Colonic mucosa (tissue), 4 donors: ENCODE measurements around the gene FGFR3. TPM values are rescaled to one million over a fixed set of nuclear protein-coding genes. Genes with fewer than 3 reads are reported as not detected.

Source experiments
- DNase-seq: peaks from one replicate; pipeline ENCODE4 v3.0.0-alpha.2; 2020
- H3K27ac ChIP-seq: fragments of 200-600 bp; one replicate; pipeline ENCODE4 v1.8.0; 2021
- H3K27me3 ChIP-seq: fragments of 200-600 bp; one replicate; pipeline ENCODE4 v1.8.0; 2021
- H3K36me3 ChIP-seq: fragments of 200-600 bp; one replicate; pipeline ENCODE4 v1.8.0; 2021
- H3K4me1 ChIP-seq: fragments of 200-600 bp; one replicate; pipeline ENCODE4 v1.8.0; 2021; ENCODE audit warnings: mild to moderate bottlenecking
- H3K4me3 ChIP-seq: fragments of 200-600 bp; one replicate; pipeline ENCODE4 v1.8.0; 2021
- H3K9ac ChIP-seq, 2 donors: one replicate each; pipeline ENCODE4 v1.7.0; 2013; ENCODE audit warnings: control low read depth in 2 of 2, low read depth in 2 of 2, low read length in 2 of 2
- H3K9me3 ChIP-seq: fragments of 200-600 bp; one replicate; pipeline ENCODE4 v1.8.0; 2021
- intact Hi-C: fragments of 100-400 bp; cut with DNase I; formaldehyde crosslinking; loops from one replicate; pipeline ENCODE4 v1.14.1; 2022
- total RNA-seq, 2 donors: library from RNA; stranded (reverse); fragmentation: NEBNext Ultra II Directional in 1 of 2; extraction: Animal tissue kit (Norgen Biotek cat#: 25700) in 1 of 2; gene quantifications; one replicate each; pipeline ENCODE4 v1.2.1, GENCODE V29; 2021
- TF ChIP-seq, protein P1 (sequence below): fragments of 200-600 bp; IDR thresholded peaks from one replicate; pipeline ENCODE4 v1.8.0; 2022; ENCODE audit warnings: antibody characterized with exemption, mild to moderate bottlenecking
- donor health status: healthy.
- donor health status: DM: no; HTN: no; CAD: no.
- donor health status: DM: no; HTN: no; CAD: no.

The FGFR3 gene
- total RNA-seq, 2 donors from 2014 or later, result 32.3 to 52.9 TPM

DNA sequence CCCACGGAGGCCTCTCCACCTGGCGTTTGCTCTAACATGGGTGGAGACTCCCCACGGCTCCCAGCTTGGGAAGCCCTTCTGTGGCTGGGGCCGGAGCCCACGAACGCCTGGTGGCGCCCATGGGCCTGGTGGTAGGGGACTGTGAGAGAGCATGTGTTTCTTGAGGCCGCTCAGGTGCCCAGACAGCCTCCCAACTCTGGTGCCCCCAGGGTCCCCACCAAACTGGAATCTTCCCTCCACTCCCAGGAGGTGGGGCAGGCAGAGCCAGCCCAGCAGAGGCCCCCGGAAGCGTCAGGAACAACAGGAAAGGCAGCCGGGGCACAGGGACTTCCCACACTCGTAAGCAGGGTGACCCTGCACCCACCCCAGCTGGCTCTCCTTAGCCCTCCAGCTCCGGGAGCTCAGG lies 33.3 kb upstream of the FGFR3 start:
- TF ChIP-seq, protein P1, sequence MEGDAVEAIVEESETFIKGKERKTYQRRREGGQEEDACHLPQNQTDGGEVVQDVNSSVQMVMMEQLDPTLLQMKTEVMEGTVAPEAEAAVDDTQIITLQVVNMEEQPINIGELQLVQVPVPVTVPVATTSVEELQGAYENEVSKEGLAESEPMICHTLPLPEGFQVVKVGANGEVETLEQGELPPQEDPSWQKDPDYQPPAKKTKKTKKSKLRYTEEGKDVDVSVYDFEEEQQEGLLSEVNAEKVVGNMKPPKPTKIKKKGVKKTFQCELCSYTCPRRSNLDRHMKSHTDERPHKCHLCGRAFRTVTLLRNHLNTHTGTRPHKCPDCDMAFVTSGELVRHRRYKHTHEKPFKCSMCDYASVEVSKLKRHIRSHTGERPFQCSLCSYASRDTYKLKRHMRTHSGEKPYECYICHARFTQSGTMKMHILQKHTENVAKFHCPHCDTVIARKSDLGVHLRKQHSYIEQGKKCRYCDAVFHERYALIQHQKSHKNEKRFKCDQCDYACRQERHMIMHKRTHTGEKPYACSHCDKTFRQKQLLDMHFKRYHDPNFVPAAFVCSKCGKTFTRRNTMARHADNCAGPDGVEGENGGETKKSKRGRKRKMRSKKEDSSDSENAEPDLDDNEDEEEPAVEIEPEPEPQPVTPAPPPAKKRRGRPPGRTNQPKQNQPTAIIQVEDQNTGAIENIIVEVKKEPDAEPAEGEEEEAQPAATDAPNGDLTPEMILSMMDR, result no peak
- intact Hi-C loops, result loop anchor here (10.0 kb wide), 1 partner anchor 435 kb away; no protein-coding TSS in a partner anchor
- Histone ChIP-seq H3K9ac (no peak overlapping the region), H3K36me3 (no peaks in the 10 kb centered on the region), H3K4me3 (no peak overlapping the region), H3K9me3 (no peaks in the 10 kb centered on the region), H3K4me1 (peaks cover 4% of the 10 kb centered on the region), H3K27me3 (peaks cover 24% of the 10 kb centered on the region), H3K27ac (no peak overlapping the region)
- no peak for DNase-seq

DNA sequence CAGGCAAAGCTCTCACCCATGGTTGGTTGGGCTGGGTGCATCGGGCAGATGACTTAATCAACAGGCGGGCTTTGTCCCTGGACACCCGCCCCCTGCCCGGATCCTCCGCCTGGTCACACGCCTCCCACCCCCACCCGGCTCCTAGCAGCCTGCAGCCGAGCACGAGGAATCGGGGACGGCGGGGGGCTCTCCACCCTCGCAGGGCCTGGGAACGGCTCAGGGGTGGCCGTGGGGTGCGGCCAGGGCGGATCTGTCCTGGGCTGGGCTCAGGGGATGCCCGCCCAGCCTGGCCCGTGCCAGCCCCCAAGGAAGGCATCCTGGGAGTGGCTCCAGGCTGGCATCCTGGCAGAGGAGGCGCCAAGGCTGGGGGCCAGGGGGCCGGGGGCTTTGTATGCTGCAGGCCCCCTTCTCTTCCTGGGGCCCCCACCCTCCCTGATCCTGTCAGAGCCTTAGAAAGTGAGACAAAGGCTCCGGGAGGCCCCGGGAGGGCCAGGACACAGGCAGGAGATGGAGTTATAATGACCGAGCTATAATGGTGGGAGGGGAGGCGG lies 32.5 kb upstream of the FGFR3 start:
- H3K4me3 ChIP-seq, result no peak overlapping the region
- H3K4me1 ChIP-seq, result peaks cover 4% of the 10 kb centered on the region
- intact Hi-C loops, result no loop called here
- no peak overlapping the region for H3K9ac ChIP-seq
- H3K27ac ChIP-seq, result no peak overlapping the region
- no peak for DNase-seq
- peaks cover 28% of the 10 kb centered on the region for H3K27me3 ChIP-seq
- no peaks in the 10 kb centered on the region for H3K36me3 ChIP-seq
- TF ChIP-seq, protein P1, result no peak
- H3K9me3 ChIP-seq, result no peaks in the 10 kb centered on the region

DNA sequence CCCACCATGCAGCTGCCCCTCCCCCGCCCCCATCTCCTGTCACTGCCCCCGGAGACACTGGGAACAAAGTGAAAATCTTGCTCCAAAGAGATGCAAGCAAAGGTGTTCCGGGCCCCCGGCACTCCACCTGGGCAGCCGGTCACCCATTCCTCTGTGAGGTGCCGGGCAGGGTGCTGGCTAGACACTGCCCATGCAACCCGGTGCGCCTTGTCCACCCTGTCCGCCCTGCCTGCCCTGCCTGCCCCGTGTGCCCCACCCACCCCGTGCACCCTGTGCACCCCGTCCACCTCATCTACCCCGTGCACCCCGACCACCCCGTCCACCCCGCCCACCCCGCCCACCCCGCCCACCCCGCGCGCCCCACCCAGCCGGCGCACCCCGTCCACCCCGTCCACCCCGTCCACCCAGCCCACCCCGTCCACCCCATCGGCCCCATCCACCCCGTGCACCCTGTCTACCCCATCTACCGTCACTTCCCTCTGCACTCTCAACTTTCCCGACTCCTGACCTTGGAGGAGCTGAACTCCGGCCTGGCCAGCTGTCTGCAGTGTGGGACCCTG lies 31.9 kb upstream of the FGFR3 start:
- H3K27me3 ChIP-seq, result peaks cover 28% of the 10 kb centered on the region
- no peak overlapping the region for H3K9ac ChIP-seq
- no peak overlapping the region for H3K4me3 ChIP-seq
- H3K9me3 ChIP-seq, result no peaks in the 10 kb centered on the region
- no peak for DNase-seq
- no peak overlapping the region for H3K27ac ChIP-seq
- intact Hi-C loops, result no loop called here
- TF ChIP-seq, protein P1, result no peak
- H3K36me3 ChIP-seq, result no peaks in the 10 kb centered on the region
- H3K4me1 ChIP-seq, result peaks cover 4% of the 10 kb centered on the region

DNA sequence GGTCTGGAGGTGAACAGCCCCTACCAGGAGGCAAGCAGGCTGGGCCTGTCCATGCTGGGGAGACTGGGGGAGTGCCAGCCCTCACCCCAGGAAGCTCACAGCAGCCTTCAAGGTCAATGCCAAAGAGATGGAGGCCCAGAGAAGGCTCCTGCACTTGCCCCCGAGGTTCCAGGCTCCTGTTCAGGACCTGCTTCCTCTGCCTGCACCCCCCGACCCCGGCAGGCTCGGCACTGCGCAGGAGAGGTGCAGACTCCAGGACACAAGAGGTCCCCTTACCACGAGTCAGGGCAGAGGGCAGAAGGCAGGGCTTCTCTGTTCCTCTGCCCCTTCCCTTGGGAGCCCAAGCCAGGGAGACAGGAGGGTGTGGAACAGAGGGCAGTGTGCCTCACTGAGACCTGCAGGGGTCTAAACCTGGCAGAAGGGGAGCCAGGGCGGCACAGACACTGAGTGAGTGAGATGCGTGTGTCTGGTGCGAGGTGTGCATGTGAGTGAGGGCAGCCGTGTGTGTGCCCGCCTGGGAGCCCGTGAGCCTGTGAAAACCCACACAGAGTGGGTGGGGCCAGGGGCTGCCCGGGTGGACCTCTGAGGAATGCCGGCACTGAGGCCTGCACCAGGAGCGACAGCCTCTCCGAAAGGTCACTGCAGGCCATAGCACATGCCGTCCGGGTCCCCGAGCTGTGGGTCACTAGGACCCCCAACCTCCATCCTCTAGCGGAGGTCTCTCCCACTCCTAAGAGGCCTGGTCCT lies 30.7 kb upstream of the FGFR3 start:
- TF ChIP-seq, protein P1, result no peak
- H3K36me3 ChIP-seq, result no peaks in the 10 kb centered on the region
- peaks cover 4% of the 10 kb centered on the region for H3K4me1 ChIP-seq
- H3K27ac ChIP-seq, result no peak overlapping the region
- no peaks in the 10 kb centered on the region for H3K9me3 ChIP-seq
- no peak overlapping the region for H3K9ac ChIP-seq
- H3K4me3 ChIP-seq, result no peak overlapping the region
- H3K27me3 ChIP-seq, result peaks cover 36% of the 10 kb centered on the region
- intact Hi-C loops, result no loop called here
- DNase-seq, result no peak

DNA sequence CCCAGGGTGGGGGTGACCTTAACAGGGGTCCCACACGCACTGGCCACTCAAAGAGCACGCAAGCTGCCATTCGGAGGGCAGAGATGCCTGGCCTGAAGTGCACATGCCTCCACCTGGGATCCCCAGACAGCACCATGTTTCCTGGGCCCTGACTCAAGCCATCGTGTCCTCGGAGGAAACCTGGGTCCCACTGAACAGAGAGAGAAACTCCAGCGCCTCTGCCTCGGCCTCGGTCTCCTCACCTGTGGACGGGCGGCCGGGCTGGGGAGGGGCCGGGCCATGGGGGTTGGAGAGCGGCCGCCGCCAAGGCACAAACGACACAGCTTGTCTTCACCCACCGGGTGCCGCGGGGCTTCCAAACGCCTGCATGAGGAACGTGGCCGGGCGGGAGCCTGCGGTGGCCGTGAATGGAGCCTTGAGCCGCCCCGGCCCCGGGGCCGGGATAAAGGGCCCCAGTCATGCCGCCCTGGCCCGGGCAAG lies 30.0 kb upstream of the FGFR3 start:
- H3K9me3 ChIP-seq, result no peaks in the 10 kb centered on the region
- intact Hi-C loops, result no loop called here
- TF ChIP-seq, protein P1, result no peak
- H3K27me3 ChIP-seq, result peaks cover 39% of the 10 kb centered on the region
- peaks cover 4% of the 10 kb centered on the region for H3K4me1 ChIP-seq
- no peak overlapping the region for H3K27ac ChIP-seq
- DNase-seq, result no peak
- H3K4me3 ChIP-seq, result no peak overlapping the region
- no peak overlapping the region for H3K9ac ChIP-seq
- H3K36me3 ChIP-seq, result no peaks in the 10 kb centered on the region
